ENCODE results near the gene HTT. TPM values are rescaled to one million over a fixed set of nuclear protein-coding genes. Genes with fewer than 3 reads are reported as not detected.

HTT gene
- total and polyA plus RNA-seq, 2 of the 8 experiments (the other 6 are each of a cell fraction or from before 2014, with no cell fraction given), result 24.0 to 71.0 TPM

DNA sequence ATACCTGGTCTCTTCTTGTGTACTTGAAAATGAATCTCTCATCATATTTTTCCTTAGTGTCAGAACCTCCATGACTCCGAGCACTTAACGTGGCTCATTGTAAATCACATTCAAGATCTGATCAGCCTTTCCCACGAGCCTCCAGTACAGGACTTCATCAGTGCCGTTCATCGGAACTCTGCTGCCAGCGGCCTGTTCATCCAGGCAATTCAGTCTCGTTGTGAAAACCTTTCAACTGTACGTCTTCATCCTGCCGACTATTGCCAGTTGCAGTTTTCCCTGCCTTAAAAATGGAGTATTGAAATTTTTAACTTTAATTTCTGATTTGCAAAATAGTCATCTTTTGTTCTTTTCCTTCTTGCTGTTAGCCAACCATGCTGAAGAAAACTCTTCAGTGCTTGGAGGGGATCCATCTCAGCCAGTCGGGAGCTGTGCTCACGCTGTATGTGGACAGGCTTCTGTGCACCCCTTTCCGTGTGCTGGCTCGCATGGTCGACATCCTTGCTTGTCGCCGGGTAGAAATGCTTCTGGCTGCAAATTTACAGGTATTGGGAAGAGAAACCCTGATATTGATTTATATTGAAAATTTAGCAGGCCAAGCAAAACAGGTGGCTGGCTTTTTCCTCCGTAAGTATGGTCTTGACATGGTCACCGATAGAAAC lies 132.1 kb downstream of the HTT start (continued):
- TF ChIP-seq, protein P1, sequence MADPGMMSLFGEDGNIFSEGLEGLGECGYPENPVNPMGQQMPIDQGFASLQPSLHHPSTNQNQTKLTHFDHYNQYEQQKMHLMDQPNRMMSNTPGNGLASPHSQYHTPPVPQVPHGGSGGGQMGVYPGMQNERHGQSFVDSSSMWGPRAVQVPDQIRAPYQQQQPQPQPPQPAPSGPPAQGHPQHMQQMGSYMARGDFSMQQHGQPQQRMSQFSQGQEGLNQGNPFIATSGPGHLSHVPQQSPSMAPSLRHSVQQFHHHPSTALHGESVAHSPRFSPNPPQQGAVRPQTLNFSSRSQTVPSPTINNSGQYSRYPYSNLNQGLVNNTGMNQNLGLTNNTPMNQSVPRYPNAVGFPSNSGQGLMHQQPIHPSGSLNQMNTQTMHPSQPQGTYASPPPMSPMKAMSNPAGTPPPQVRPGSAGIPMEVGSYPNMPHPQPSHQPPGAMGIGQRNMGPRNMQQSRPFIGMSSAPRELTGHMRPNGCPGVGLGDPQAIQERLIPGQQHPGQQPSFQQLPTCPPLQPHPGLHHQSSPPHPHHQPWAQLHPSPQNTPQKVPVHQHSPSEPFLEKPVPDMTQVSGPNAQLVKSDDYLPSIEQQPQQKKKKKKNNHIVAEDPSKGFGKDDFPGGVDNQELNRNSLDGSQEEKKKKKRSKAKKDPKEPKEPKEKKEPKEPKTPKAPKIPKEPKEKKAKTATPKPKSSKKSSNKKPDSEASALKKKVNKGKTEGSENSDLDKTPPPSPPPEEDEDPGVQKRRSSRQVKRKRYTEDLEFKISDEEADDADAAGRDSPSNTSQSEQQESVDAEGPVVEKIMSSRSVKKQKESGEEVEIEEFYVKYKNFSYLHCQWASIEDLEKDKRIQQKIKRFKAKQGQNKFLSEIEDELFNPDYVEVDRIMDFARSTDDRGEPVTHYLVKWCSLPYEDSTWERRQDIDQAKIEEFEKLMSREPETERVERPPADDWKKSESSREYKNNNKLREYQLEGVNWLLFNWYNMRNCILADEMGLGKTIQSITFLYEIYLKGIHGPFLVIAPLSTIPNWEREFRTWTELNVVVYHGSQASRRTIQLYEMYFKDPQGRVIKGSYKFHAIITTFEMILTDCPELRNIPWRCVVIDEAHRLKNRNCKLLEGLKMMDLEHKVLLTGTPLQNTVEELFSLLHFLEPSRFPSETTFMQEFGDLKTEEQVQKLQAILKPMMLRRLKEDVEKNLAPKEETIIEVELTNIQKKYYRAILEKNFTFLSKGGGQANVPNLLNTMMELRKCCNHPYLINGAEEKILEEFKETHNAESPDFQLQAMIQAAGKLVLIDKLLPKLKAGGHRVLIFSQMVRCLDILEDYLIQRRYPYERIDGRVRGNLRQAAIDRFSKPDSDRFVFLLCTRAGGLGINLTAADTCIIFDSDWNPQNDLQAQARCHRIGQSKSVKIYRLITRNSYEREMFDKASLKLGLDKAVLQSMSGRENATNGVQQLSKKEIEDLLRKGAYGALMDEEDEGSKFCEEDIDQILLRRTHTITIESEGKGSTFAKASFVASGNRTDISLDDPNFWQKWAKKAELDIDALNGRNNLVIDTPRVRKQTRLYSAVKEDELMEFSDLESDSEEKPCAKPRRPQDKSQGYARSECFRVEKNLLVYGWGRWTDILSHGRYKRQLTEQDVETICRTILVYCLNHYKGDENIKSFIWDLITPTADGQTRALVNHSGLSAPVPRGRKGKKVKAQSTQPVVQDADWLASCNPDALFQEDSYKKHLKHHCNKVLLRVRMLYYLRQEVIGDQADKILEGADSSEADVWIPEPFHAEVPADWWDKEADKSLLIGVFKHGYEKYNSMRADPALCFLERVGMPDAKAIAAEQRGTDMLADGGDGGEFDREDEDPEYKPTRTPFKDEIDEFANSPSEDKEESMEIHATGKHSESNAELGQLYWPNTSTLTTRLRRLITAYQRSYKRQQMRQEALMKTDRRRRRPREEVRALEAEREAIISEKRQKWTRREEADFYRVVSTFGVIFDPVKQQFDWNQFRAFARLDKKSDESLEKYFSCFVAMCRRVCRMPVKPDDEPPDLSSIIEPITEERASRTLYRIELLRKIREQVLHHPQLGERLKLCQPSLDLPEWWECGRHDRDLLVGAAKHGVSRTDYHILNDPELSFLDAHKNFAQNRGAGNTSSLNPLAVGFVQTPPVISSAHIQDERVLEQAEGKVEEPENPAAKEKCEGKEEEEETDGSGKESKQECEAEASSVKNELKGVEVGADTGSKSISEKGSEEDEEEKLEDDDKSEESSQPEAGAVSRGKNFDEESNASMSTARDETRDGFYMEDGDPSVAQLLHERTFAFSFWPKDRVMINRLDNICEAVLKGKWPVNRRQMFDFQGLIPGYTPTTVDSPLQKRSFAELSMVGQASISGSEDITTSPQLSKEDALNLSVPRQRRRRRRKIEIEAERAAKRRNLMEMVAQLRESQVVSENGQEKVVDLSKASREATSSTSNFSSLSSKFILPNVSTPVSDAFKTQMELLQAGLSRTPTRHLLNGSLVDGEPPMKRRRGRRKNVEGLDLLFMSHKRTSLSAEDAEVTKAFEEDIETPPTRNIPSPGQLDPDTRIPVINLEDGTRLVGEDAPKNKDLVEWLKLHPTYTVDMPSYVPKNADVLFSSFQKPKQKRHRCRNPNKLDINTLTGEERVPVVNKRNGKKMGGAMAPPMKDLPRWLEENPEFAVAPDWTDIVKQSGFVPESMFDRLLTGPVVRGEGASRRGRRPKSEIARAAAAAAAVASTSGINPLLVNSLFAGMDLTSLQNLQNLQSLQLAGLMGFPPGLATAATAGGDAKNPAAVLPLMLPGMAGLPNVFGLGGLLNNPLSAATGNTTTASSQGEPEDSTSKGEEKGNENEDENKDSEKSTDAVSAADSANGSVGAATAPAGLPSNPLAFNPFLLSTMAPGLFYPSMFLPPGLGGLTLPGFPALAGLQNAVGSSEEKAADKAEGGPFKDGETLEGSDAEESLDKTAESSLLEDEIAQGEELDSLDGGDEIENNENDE (IDR thresholded peaks at IDR 0.05; ENCODE audit: insufficient replicate concordance, low read length), result no peak
- TF ChIP-seq EZH2 (IDR thresholded peaks at IDR 0.05; ENCODE audit: low read depth, low read length, severe bottlenecking) (no peak), YY1 (IDR thresholded peaks at IDR 0.05; ENCODE audit: low read depth, low read length) (no peak), TAF7 (optimal IDR thresholded peaks at IDR 0.05; ENCODE audit: borderline replicate concordance, low read depth, low read length) (no peak), CTBP2 (IDR thresholded peaks at IDR 0.05; ENCODE audit: borderline replicate concordance, insufficient read depth, insufficient read length, low read length) (no peak), CHD2 (IDR thresholded peaks at IDR 0.05; ENCODE audit: low read length) (no peak), SIN3A (conservative IDR thresholded peaks at IDR 0.05 in 1 of 2, IDR thresholded peaks at IDR 0.05 in 1 of 2; ENCODE audit: low read depth in 1 of 2, low read length in 2 of 2) (no peak)
